Endothelial cell of umbilical vein (primary cell): ENCODE measurements around the gene TTLL11. TPM values are rescaled to one million over a fixed set of nuclear protein-coding genes. Genes with fewer than 3 reads are reported as not detected.

Experiments used
- BruUV-seq: library from RNA; stranded (reverse); fragments of 400-500 nt; replicated peaks from 2 replicates; lab custom pipeline; 2021; lab: Mats Ljungman, UMichigan
- CTCF ChIA-PET: fragments of 300-600, 350-600 bp; sonication (Branson Sonifier 250); formaldehyde crosslinking; loops from one replicate; lab custom pipeline; 2021; ENCODE audit warnings: antibody characterized with exemption, inconsistent platforms; lab: Charles Lee
- POLR2A ChIA-PET: fragments of 300-600, 350-600 bp; sonication (Branson Sonifier 250); formaldehyde crosslinking; loops from one replicate; lab custom pipeline; 2021; ENCODE audit warnings: antibody characterized with exemption, inconsistent platforms; lab: Charles Lee
- DNase-seq: peaks from one replicate; pipeline ENCODE4 v3.0.0-alpha.2; 2011; ENCODE audit warnings: low read depth, low spot score
- FAIRE-seq: peaks from 2 replicates; lab custom pipeline; 2011; peaks lifted over from hg19 to GRCh38; lab: Jason Lieb, UNC
- H2AFZ ChIP-seq: 2 replicates; pipeline ENCODE4 v1.6.0; 2012; ENCODE audit warnings: low read depth, low read length, control low read depth, inconsistent platforms
- H3K27ac ChIP-seq: 2 replicates; pipeline ENCODE4 v1.5.1; 2011; ENCODE audit warnings: low read depth, mild to moderate bottlenecking, control low read depth, low read length, moderate library complexity; ENCODE audit not compliant: insufficient read depth
- H3K27me3 ChIP-seq, 2 experiments: 2 replicates each; pipeline versions ENCODE4 v1.6.0 to v1.6.1; 2011; ENCODE audit warnings: low read length in 2 of 2, mixed read lengths in 1 of 2; ENCODE audit not compliant: control insufficient read depth in 2 of 2, insufficient read depth in 2 of 2
- H3K36me3 ChIP-seq, 2 experiments: 2 replicates in 1 of 2; 3 replicates in 1 of 2; pipeline ENCODE4 v1.5.1; 2011; ENCODE audit warnings: low read length in 2 of 2, mild to moderate bottlenecking in 1 of 2, moderate library complexity in 1 of 2; ENCODE audit not compliant: control insufficient read depth in 2 of 2, insufficient read depth in 2 of 2; ENCODE audit errors: extremely low read depth in 1 of 2
- H3K4me1 ChIP-seq: 3 replicates; pipeline ENCODE4 v1.5.1; 2011; ENCODE audit warnings: mild to moderate bottlenecking, low read length; ENCODE audit not compliant: control insufficient read depth, insufficient read depth; ENCODE audit errors: extremely low read depth
- H3K4me2 ChIP-seq: 2 replicates; pipeline ENCODE4 v1.6.1; 2011; ENCODE audit warnings: low read length, control low read depth, mixed read lengths; ENCODE audit not compliant: insufficient read depth
- H3K4me3 ChIP-seq, 3 experiments: fragments of 200-600 bp in 1 of 3; sonication (generic), shearing (Covaris generic) in 1 of 3; replicated peaks in 1 of 3; 2 replicates each; pipeline ENCODE4 v1.5.1; 2011 to 2016; ENCODE audit warnings: control low read depth in 3 of 3, low read length in 3 of 3, mild to moderate bottlenecking in 2 of 3, inconsistent platforms in 1 of 3, low read depth in 1 of 3, moderate library complexity in 1 of 3; ENCODE audit not compliant: insufficient read depth in 1 of 3
- H3K79me2 ChIP-seq: 2 replicates; pipeline ENCODE4 v1.6.0; 2012; ENCODE audit warnings: low read length, inconsistent platforms; ENCODE audit not compliant: control insufficient read depth, insufficient read depth
- H3K9ac ChIP-seq: replicated peaks from 2 replicates; pipeline ENCODE3; 2011; ENCODE audit warnings: low read length, control low read depth; ENCODE audit not compliant: insufficient read depth; ENCODE audit errors: extremely low read depth
- H3K9me1 ChIP-seq: replicated peaks from 3 replicates; pipeline ENCODE4 v1.6.0; 2011; ENCODE audit warnings: mild to moderate bottlenecking, low read length; ENCODE audit not compliant: control insufficient read depth, insufficient read depth; ENCODE audit errors: extremely low read depth
- H3K9me3 ChIP-seq: replicated peaks from 2 replicates; pipeline ENCODE4 v1.5.1; 2012; ENCODE audit warnings: low read length, inconsistent platforms; ENCODE audit not compliant: control insufficient read depth, insufficient read depth
- H4K20me1 ChIP-seq: replicated peaks from 2 replicates; pipeline ENCODE3; 2011; ENCODE audit warnings: mild to moderate bottlenecking, low read length; ENCODE audit not compliant: control insufficient read depth, insufficient read depth; ENCODE audit errors: extremely low read depth
- CTCF ChIP-seq, 2 donors: IDR thresholded peaks; 1 replicate in 1 of 2; 2 replicates in 1 of 2; pipeline ENCODE4 v1.5.1; 2011; ENCODE audit warnings: low read length in 2 of 2, mild to moderate bottlenecking in 2 of 2, moderate library complexity in 2 of 2, control low read depth in 1 of 2, inconsistent platforms in 1 of 2, low read depth in 1 of 2; ENCODE audit not compliant: insufficient read depth in 1 of 2; ENCODE audit errors: extremely low read depth in 1 of 2
- EZH2 ChIP-seq: IDR thresholded peaks from 2 replicates; pipeline ENCODE4 v1.6.1; 2012; ENCODE audit warnings: borderline replicate concordance, low read depth, mild to moderate bottlenecking, moderate library complexity, low read length, inconsistent platforms; ENCODE audit not compliant: severe bottlenecking
- FOS ChIP-seq: IDR thresholded peaks from 2 replicates; pipeline ENCODE4 v1.6.1; 2011; ENCODE audit warnings: mild to moderate bottlenecking, low read length, moderate library complexity, borderline replicate concordance; ENCODE audit not compliant: insufficient read depth
- GATA2 ChIP-seq: IDR thresholded peaks from 2 replicates; pipeline ENCODE4 v1.7.0; 2011; ENCODE audit warnings: low read depth, mild to moderate bottlenecking, moderate library complexity, mixed read lengths, low read length; ENCODE audit not compliant: insufficient read length, insufficient read depth
- JUN ChIP-seq: IDR thresholded peaks from 2 replicates; pipeline ENCODE4 v1.6.1; 2011; ENCODE audit warnings: borderline replicate concordance, low read depth; ENCODE audit not compliant: insufficient read length, insufficient read depth
- MYC ChIP-seq: IDR thresholded peaks from one replicate; pipeline ENCODE4 v1.6.1; 2011; ENCODE audit warnings: mild to moderate bottlenecking, low read depth, low read length
- POLR2A ChIP-seq: IDR thresholded peaks from 2 replicates; pipeline ENCODE4 v1.6.1; 2012; ENCODE audit warnings: low read depth, mild to moderate bottlenecking, control low read depth, low read length
- POLR2AphosphoS5 ChIP-seq: IDR thresholded peaks from 2 replicates; pipeline ENCODE4 v1.6.1; 2012; ENCODE audit warnings: low read depth, mild to moderate bottlenecking, control low read depth, low read length, moderate library complexity; ENCODE audit not compliant: insufficient read depth
- dilution Hi-C: fragments of 300-500 bp; cut with MboI; formaldehyde crosslinking; loops from one replicate; pipeline ENCODE4 v1.15.0; 2019; ENCODE audit warnings: low sequenced_read_pairs; ENCODE audit not compliant: extremely low pct_ligation_motif_present
- intact Hi-C: fragments of 100-400 bp; cut with micrococcal nuclease; formaldehyde crosslinking; loops from one replicate; pipeline ENCODE4 v1.10.0; 2022
- polyA plus RNA-seq, 4 experiments: library from polyadenylated mRNA; depleted of rRNA in 3 of 4; stranded (reverse) in 3 of 4; unstranded in 1 of 4; fragments of >200 nt; gene quantifications; 2 replicates each; pipeline versions ENCODE4 v1.2.1 to v1.2.3, GENCODE V29; 2011 to 2012; ENCODE audit warnings: missing spikeins in 1 of 4
- total RNA-seq: library from RNA; stranded (reverse); gene quantifications from 2 replicates; pipeline ENCODE4 v1.2.3, GENCODE V29; 2021
- TF ChIP-seq, protein P1 (sequence below): IDR thresholded peaks from 2 replicates; pipeline ENCODE4 v1.6.1; 2011; ENCODE audit not compliant: insufficient read depth, insufficient read length

Gene TTLL11
- total and polyA plus RNA-seq, 2 donors (not counting 3 experiments of a cell fraction or from before 2014, with no cell fraction given): 4.9 to 5.1 TPM

DNA sequence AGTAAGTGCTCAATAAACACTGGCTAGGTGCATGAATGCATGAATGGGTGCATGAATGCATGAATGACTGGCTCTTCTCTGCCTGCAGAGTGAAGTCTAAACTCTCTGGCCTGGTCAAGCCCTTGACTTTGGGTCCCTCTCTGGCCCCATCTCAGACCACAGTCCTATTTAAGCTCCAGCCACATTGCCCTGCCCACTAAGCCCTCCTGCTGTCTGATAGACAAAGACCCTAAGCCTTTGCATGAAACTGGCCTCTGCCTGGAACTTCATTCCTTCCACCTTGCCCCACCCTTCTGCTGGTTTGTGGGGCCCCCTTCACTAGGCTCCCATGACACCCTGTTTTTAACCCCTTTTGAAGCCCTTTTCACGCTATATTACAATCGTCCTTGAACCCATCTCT lies 202.4 kb downstream of the TTLL11 start:
- Histone ChIP-seq H3K9me1 (no peaks in the 10 kb centered on the region), H3K27ac (no peak overlapping the region), H3K27me3 (no peaks in the 10 kb centered on the region), H3K4me3 (no peak overlapping the region), H3K4me1 (peaks cover 5% of the 10 kb centered on the region), H3K9me3 (no peaks in the 10 kb centered on the region), H3K9ac (no peak overlapping the region), H3K79me2 (no peaks in the 10 kb centered on the region), H3K36me3 (no peaks in the 10 kb centered on the region), H3K4me2 (no peak overlapping the region), H4K20me1 (no peaks in the 10 kb centered on the region), H2AFZ (no peak overlapping the region)
- DNase-seq: no peak
- intact Hi-C loops (no loop called here), dilution Hi-C loops (no loop called here)
- no peak for FAIRE-seq
- ChIA-PET POLR2A (no interaction called here), CTCF (no interaction called here)
- TF ChIP-seq GATA2: no peak
- no peak for TF ChIP-seq EZH2
- TF ChIP-seq CTCF (IDR thresholded peaks at IDR 0.05; ENCODE audit: extremely low read depth in 1 of 2, insufficient read depth in 1 of 2, low read depth in 1 of 2, low read length in 2 of 2): no peak
- TF ChIP-seq POLR2AphosphoS5: no peak
- TF ChIP-seq JUN: no peak
- no peak for TF ChIP-seq MYC
- TF ChIP-seq FOS: no peak
- TF ChIP-seq POLR2A: no peak
- TF ChIP-seq, protein P1, sequence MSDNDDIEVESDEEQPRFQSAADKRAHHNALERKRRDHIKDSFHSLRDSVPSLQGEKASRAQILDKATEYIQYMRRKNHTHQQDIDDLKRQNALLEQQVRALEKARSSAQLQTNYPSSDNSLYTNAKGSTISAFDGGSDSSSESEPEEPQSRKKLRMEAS: no peak
- BruUV-seq: no TSS peak
